GM21717 (cell line): ENCODE measurements around the gene TCTN3.
"Not testable (repeated sequence)": the region's sequence is repeated elsewhere in the genome, so short reads cannot be mapped to it uniquely, and the experiment has no call there.

Experiments
- ATAC-seq: cut with Tn5 transposase; IDR thresholded peaks from one replicate; pipeline ENCODE4 v1.9.1; 2021; ENCODE audit warnings: mild to moderate bottlenecking, moderate library complexity; ENCODE audit not compliant: unreplicated experiment

TCTN3 gene

GRCh38 chr10:95635319-95635733 lies 58.4 kb downstream of the TCTN3 start:
- no peak for ATAC-seq

- no peak for ATAC-seq
These were observed 64.9 kb downstream of the TCTN3 start for GRCh38 chr10:95628786-95629185.

DNA sequence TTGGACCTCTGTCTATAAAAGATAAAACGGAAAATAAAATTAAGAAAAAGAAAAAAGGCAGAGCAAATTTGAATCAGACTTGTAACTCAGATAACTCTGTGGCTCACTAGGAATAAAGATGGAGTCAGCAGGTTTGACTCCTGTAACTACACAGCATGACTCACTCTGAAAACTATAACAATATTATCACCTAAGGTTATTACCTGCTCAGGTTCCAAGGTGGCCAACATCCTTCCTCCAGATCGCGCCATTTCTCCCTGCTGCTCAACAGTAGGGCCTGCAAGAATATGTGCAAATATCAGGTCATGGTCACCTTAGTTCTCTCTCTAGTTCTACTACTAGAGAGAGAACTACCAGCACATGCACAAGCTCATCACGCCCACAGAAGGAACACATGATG lies 67.2 kb downstream of the TCTN3 start:
- no peak for ATAC-seq

- ATAC-seq = not testable (repeated sequence)
These were observed 73.3 kb downstream of the TCTN3 start for GRCh38 chr10:95620415-95620814.

DNA sequence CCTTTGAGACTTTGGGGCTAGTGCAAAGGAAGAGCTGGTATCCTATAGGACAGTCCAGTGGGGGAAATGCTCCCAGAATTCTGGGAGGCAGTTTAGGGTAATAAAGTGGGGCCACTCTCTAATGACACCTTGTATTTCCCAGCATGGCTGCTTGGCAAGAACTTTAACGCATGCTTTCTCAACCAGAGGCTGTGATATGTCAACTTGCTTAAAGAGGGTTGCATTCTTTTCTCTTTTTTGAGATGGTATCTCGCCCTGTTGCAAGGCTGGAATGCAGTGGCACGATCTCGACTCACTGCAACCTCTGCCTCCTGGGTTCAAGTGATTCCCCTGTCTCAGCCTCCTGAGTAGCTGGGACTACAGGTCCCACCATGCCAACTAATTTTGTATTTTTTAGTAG lies 75.6 kb downstream of the TCTN3 start:
- ATAC-seq = no peak

DNA sequence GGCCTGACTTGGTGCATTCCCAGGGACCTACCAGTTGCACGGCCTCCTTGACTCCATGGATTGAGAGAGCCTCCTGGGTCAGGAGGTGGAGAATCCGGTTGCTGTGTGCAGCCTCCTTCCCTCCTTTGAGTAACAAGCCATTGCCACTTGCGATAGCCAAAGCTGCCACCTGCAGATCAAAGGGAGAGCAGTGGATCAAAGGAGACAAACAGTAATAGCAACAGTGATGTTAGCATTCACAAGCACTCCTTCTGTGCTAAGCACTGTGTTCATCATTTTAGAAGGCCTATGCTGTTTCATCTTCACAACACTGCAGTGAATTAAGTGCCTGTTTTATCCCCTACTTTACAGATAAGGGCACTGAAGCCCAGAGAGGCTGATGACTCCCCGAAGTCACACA lies 77.3 kb downstream of the TCTN3 start:
- no peak for ATAC-seq
